ENCODE measurements around the gene APLNR.
"Not testable (repeated sequence)": the region's sequence is repeated elsewhere in the genome, so short reads cannot be mapped to it uniquely, and the experiment has no call there.

APLNR gene

GRCh38 chr11:57237204-57237681, at the start of gene APLNR:
Gene APLNR (minus strand): TSS chr11:57237250. CDS start chr11:57237004, 246 bp downstream.
- peak in 3 of 58 donors; percentile 22 to 62 (median 42) for DNase-seq

GRCh38 chr11:57283231-57283990, 46.4 kb upstream of the APLNR start:
- no peak for DNase-seq

DNA sequence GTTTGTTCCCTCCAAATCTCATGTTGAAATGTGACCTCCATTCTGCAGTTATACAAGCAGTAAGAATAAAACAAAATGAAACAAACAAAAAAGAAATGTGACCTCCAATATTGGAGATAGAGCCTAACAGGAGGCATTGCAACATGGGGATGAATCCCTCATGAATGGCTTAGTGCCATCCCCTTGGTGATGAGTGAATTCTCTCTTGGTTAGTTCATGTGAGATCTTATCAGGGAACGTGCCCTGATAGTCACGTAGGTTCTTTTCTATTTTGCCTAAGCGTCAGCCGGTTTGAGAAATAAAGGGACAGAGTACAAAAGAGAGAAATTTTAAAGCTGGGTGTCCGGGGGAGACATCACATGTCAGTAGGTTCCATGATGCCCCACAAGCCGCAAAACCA, 44.5 kb upstream of the APLNR start:
- not testable (repeated sequence) for DNase-seq

GRCh38 chr11:57279116-57279515, 42.1 kb upstream of the APLNR start:
- peak in 1 of 58 donors; percentile 2 for DNase-seq

GRCh38 chr11:57278721-57279095, 41.7 kb upstream of the APLNR start:
- DNase-seq = no peak

- DNase-seq = peak in 54 of 58 donors; percentile 7 to 78 (median 32)
These were observed 41.0 kb upstream of the APLNR start for GRCh38 chr11:57277845-57278720.

- no peak for DNase-seq
These were observed 40.1 kb upstream of the APLNR start for GRCh38 chr11:57276971-57277675.

GRCh38 chr11:57276169-57276970, 39.3 kb upstream of the APLNR start:
- no peak for DNase-seq

GRCh38 chr11:57275582-57275981, 38.5 kb upstream of the APLNR start:
- no peak for DNase-seq

DNA sequence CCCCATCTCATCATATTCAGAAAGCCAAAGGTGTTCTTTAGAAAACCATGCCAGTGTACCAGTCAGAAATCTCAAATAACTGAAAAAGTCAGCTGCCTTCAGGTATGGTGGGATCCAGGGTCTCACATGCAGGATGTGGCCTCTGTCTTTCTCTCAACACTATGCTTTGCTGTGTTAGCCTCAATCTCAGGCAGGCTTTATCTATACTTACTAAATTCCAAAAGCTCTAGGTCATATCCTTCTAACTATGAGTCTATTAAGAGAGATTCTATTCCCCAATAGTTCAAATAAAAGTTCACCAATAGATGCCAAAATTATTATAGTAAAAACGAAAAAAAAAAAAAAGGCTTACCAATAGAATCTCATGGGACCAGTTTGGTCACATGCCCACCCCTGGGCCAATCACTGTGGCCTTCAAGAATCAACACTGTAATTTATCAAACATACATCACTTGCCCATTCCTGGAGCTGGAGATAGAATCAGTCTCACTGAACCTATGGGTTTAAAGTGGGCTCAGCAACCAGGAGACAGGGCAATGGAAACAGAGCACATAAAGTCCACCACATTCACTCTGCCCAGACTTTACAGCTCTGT, 38.0 kb upstream of the APLNR start:
- no peak for DNase-seq

DNA sequence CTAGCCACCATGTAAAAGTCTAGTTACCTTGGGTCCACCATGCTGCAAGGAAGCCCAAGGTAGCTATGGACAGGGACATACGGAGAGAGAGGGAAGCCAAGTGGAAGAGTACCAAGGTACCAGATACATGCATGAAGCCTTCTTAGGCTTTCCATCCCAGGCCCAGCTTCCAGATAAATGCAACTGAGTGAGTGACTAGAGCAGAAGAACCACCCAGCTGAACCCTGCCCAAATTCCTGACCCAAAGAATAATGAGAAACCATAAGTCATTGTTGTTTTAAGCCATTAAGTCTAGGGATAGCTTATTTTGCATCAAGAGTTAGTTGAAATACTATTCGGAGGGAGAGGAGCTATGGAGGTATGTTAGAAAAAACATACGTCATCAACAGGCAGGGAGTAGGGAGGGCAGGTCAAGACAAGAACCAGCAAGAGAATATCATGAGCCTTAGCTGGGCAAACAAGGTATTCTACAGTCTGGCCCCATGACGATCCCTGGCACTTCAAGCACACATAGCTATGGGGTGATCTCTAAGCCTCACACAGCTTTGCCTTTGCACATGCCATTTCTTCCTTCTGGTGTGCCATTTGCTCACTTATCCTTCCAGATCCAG, 36.5 kb upstream of the APLNR start:
- no peak for DNase-seq

DNA sequence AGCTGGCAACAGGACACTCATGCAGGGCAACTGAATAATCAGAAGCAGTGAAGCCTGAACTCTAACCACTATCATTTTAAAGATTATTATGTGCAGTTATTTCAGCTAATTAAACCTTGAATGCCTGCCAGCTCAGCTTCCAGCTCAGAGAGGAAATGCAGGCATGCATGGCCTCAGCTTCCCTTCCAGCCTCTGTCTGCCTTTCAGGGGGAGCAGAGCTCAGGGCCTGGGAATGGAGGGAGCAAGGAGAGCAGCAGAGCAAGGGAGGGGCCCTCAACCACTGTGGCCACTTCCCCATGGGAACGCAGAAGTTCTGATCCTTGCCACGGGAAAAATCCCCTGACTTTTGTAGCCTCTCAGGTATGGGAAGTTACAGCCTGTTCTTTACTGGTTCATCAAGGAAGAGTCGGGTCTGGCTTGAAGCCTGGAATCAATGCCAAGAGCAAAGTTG, 32.5 kb upstream of the APLNR start:
- no peak for DNase-seq

DNA sequence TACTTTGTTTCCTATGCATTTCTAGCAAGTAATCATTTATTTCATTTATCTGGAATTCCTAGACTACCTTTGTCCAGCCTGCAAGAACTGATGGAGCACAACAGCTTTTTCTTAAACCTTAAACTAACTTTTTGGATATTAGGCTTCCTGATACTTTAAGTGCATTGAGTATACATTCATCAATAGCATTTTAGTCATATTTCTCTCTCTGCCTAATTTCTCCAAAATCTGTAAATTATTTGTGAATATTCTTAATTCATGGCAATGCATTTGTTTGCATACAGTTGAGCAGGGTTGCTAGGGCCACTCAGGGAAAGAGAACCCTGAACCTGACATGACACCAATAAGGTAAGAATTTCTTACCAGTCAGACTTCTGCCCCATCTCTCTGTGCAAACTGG, 29.1 kb upstream of the APLNR start:
- DNase-seq = no peak

DNA sequence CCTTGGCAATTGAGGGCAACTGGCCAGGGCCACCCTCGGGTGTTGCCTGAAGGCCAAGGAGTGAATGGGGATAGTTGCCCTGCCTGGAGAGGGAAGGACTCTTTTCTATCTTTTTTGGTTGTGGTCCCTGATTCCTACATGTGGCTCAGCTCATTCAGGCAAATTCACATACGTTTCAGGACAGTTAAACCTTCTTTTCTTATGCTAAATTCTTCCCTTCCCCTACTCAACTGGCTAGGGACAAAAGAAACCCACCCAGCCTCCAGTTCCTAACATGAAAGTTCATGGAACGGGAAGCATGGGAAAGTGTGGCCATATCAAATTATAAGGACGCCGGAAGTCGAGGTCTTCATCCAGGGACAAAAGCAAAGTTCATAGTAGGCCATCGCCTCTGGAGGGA, 26.3 kb upstream of the APLNR start:
- no peak for DNase-seq

GRCh38 chr11:57262157-57262556, 25.1 kb upstream of the APLNR start:
- DNase-seq = no peak

GRCh38 chr11:57260937-57261783, 24.1 kb upstream of the APLNR start:
- DNase-seq = no peak

DNA sequence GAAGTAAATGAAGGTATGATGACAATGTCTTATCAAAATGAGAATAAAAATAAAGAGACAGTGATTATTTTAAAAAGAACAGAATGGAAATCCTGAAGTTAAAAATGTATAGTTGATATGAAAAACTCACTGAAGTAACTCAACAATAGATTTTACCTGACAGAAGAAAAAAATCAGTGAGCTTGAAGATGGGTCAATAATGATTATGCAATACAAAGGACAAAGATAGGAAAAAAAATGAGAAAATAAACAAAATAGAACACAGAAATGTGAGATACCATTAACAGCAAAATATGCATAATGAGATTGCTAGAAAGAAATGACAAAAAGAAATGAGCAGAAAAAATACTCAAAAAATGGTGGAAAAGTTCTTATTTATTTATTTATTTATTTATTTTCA, 19.1 kb upstream of the APLNR start:
- no peak for DNase-seq

- no peak for DNase-seq
These were observed 18.6 kb upstream of the APLNR start for GRCh38 chr11:57255618-57256017.

DNA sequence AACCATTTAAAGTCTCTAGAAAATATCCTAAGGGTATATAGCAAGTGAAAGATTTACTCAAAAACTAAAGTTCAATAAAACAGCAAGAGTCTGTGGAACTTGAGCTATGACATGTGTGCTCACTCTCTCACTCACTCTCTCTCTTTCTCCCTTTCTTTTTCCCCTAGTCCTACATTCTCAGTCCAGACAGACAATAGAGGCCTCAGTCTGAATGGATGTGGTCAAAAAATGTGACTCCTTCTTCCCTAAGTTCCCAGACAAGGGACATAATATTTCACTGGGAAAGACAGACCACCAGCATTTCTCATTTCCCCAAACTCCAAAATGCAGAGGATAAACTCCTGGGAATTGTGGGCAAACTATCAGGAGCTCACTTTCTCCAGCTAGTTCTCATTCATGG, 17.6 kb upstream of the APLNR start:
- no peak for DNase-seq
